Measurements from ENCODE around the gene SLIT1.

GRCh38 chr10:97119058-97119745, 66.6 kb downstream of the SLIT1 start:
- TF ChIP-seq POLR2A (IDR thresholded peaks at IDR 0.05) (no peak), CTCF (IDR thresholded peaks at IDR 0.05) (no peak)

Data from testis (tissue), 2 donors.